ENCODE data around the gene AFAP1. TPM values are rescaled to one million over a fixed set of nuclear protein-coding genes. Genes with fewer than 3 reads are reported as not detected.

The AFAP1 gene
- total RNA-seq, 1 experiment from 2014 or later, result 22.5 TPM

GRCh38 chr4:7828011-7828720, 111.5 kb downstream of the AFAP1 start:
- CTCF ChIA-PET, result interaction anchor here (0.6 to 1.2 kb wide), 5 partner anchors 12 to 622 kb away, joined by 3 to 4 read pairs (median 3); no protein-coding TSS in a partner anchor
- Mint-ChIP-seq H3K9me3 (ENCODE audit: unreplicated experiment) (no peaks in the 10 kb centered on the region), H3K27me3 (ENCODE audit: insufficient read depth, unreplicated experiment) (no peaks in the 10 kb centered on the region), H3K27ac (ENCODE audit: low read depth, unreplicated experiment) (peak overlapping the region; percentile 85), H3K4me1 (ENCODE audit: insufficient read depth, unreplicated experiment) (peaks cover 19% of the 10 kb centered on the region), H3K4me3 (ENCODE audit: unreplicated experiment) (peak overlapping the region; percentile 38), H3K36me3 (ENCODE audit: insufficient read depth, unreplicated experiment) (peaks cover 22% of the 10 kb centered on the region)
- POLR2A ChIA-PET, result interaction anchor here (0.8 to 1.5 kb wide), 6 partner anchors 9 to 112 kb away, joined by 3 to 6 read pairs (median 3); partner anchors contain the start of gene AFAP1
- BruUV-seq (replicated peaks), result TSS peak; percentile 41
- DNase-seq (ENCODE audit: unreplicated experiment), result peak; percentile 97
- intact Hi-C loops (cut with micrococcal nuclease), result no loop called here
- TF ChIP-seq CTCF (IDR thresholded peaks at IDR 0.05; ENCODE audit: unreplicated experiment), result no peak

GRCh38 chr4:7827566-7827965, 112.1 kb downstream of the AFAP1 start:
- Mint-ChIP-seq H3K9me3 (ENCODE audit: unreplicated experiment) (no peaks in the 10 kb centered on the region), H3K36me3 (ENCODE audit: insufficient read depth, unreplicated experiment) (peaks cover 16% of the 10 kb centered on the region), H3K27me3 (ENCODE audit: insufficient read depth, unreplicated experiment) (no peaks in the 10 kb centered on the region), H3K4me1 (ENCODE audit: insufficient read depth, unreplicated experiment) (peaks cover 19% of the 10 kb centered on the region), H3K4me3 (ENCODE audit: unreplicated experiment) (no peak overlapping the region), H3K27ac (ENCODE audit: low read depth, unreplicated experiment) (peak overlapping the region; percentile 85)
- ChIA-PET CTCF (interaction anchor here (0.6 to 1.4 kb wide), 2 partner anchors 10 to 79 kb away, joined by 3 to 7 read pairs; no protein-coding TSS in a partner anchor), POLR2A (interaction anchor here (1.0 to 1.5 kb wide), 3 partner anchors 15 to 112 kb away, joined by 3 to 6 read pairs (median 3); partner anchors contain the start of gene AFAP1)
- BruUV-seq (replicated peaks), result no TSS peak
- TF ChIP-seq CTCF (IDR thresholded peaks at IDR 0.05; ENCODE audit: unreplicated experiment), result no peak
- DNase-seq (ENCODE audit: unreplicated experiment), result no peak
- intact Hi-C loops (cut with micrococcal nuclease), result no loop called here

GRCh38 chr4:7826909-7827306, 112.8 kb downstream of the AFAP1 start:
- H3K4me3 Mint-ChIP-seq (ENCODE audit: unreplicated experiment), result peak overlapping the region; percentile 1
- peaks cover 19% of the 10 kb centered on the region for H3K4me1 Mint-ChIP-seq (ENCODE audit: insufficient read depth, unreplicated experiment)
- CTCF ChIA-PET, result interaction anchor here (0.6 to 1.6 kb wide), 4 partner anchors 9 to 160 kb away, joined by 3 to 7 read pairs (median 5); no protein-coding TSS in a partner anchor
- H3K27me3 Mint-ChIP-seq (ENCODE audit: insufficient read depth, unreplicated experiment), result no peaks in the 10 kb centered on the region
- POLR2A ChIA-PET, result interaction anchor here (0.6 to 1.0 kb wide), 4 partner anchors 9 to 104 kb away, joined by 3 to 4 read pairs (median 3); no protein-coding TSS in a partner anchor
- peak overlapping the region; percentile 37 for H3K27ac Mint-ChIP-seq (ENCODE audit: low read depth, unreplicated experiment)
- H3K9me3 Mint-ChIP-seq (ENCODE audit: unreplicated experiment), result no peaks in the 10 kb centered on the region
- no peak for DNase-seq (ENCODE audit: unreplicated experiment)
- no TSS peak for BruUV-seq (replicated peaks)
- TF ChIP-seq CTCF (IDR thresholded peaks at IDR 0.05; ENCODE audit: unreplicated experiment), result no peak
- intact Hi-C loops (cut with micrococcal nuclease), result no loop called here
- H3K36me3 Mint-ChIP-seq (ENCODE audit: insufficient read depth, unreplicated experiment), result peaks cover 16% of the 10 kb centered on the region

GRCh38 chr4:7826176-7826908, 113.3 kb downstream of the AFAP1 start:
- BruUV-seq (replicated peaks), result no TSS peak
- Mint-ChIP-seq H3K27ac (ENCODE audit: low read depth, unreplicated experiment) (peak overlapping the region; percentile 37), H3K36me3 (ENCODE audit: insufficient read depth, unreplicated experiment) (peaks cover 14% of the 10 kb centered on the region), H3K4me3 (ENCODE audit: unreplicated experiment) (peak overlapping the region; percentile 1), H3K4me1 (ENCODE audit: insufficient read depth, unreplicated experiment) (peaks cover 19% of the 10 kb centered on the region), H3K27me3 (ENCODE audit: insufficient read depth, unreplicated experiment) (no peaks in the 10 kb centered on the region), H3K9me3 (ENCODE audit: unreplicated experiment) (no peaks in the 10 kb centered on the region)
- DNase-seq (ENCODE audit: unreplicated experiment), result no peak
- ChIA-PET POLR2A (interaction anchor here (0.6 to 1.0 kb wide), 4 partner anchors 8 to 105 kb away, joined by 3 to 4 read pairs (median 3); no protein-coding TSS in a partner anchor), CTCF (interaction anchor here (0.6 to 1.6 kb wide), 3 partner anchors 9 to 161 kb away, joined by 3 to 7 read pairs (median 7); no protein-coding TSS in a partner anchor)
- intact Hi-C loops (cut with micrococcal nuclease), result no loop called here
- no peak for TF ChIP-seq CTCF (IDR thresholded peaks at IDR 0.05; ENCODE audit: unreplicated experiment)

Data from MCF 10A (cell line).